Measurements from ENCODE around the gene DCPS. TPM values are rescaled to one million over a fixed set of nuclear protein-coding genes. Genes with fewer than 3 reads are reported as not detected.

The DCPS gene
- total RNA-seq, 1 experiment from 2014 or later, result 25.6 TPM

GRCh38 chr11:126268708-126269579 is 34.9 kb upstream of the DCPS start, which contains the start of the genes FOXRED1 and SRPRA:
FOXRED1 (plus strand) TSS chr11:126269154; CDS start chr11:126269207, 53 bp downstream.
SRPRA (minus strand) TSS chr11:126268895; CDS start chr11:126268804, 91 bp downstream.
- CTCF ChIA-PET, result no interaction called here
- H3K4me2 ChIP-seq (ENCODE audit: low read length), result peak within 1 kb of the TSS; percentile 94
- TSS peak; percentile 83 for BruUV-seq (replicated peaks)

More at GRCh38 chr11:126268708-126269579, 34.9 kb upstream of the DCPS start, which contains the start of the genes FOXRED1 and SRPRA:
- RAD21 ChIA-PET (ENCODE audit: low non-redundant PET in 1 of 2, low total read pairs in 2 of 2, uncharacterized antibody in 2 of 2, unreplicated experiment in 2 of 2), result interaction anchor here in 1 of 2 experiments (0.7 kb wide), 1 partner anchor 8 kb away, joined by 5 read pairs; no protein-coding TSS in a partner anchor
- Histone ChIP-seq H4K20me1 (ENCODE audit: insufficient read depth) (no peaks in the 10 kb centered on the region), H3K4me3 (replicated peaks in 1 of 2; ENCODE audit: low read depth in 1 of 2, low read length in 2 of 2) (peak within 1 kb of the TSS; percentile 95 to 99), H3K79me2 (ENCODE audit: insufficient read depth, low read length) (peaks cover 51% of the 10 kb centered on the region), H3K27ac (ENCODE audit: low read depth, low read length) (peak within 1 kb of the TSS; percentile 69), H2AFZ (ENCODE audit: low read depth, low read length, poor library complexity, severe bottlenecking) (no peak within 1 kb of the TSS), H3K4me1 (ENCODE audit: control insufficient read depth in 1 of 2, insufficient read depth in 2 of 2, low read length in 2 of 2) (peaks cover 3 to 20% of the 10 kb centered on the region in 2 experiments; a peak in 2 of 4 replicates), H3K9me2 (ENCODE audit: insufficient read depth) (no peaks in the 10 kb centered on the region), H3K9ac (ENCODE audit: low read length) (peak within 1 kb of the TSS; percentile 95), H3K36me3 (ENCODE audit: control insufficient read depth in 1 of 2, insufficient read depth in 2 of 2, low read length in 2 of 2) (peaks cover 19 to 34% of the 10 kb centered on the region in 2 experiments), H3K9me3 (ENCODE audit: control insufficient read depth in 1 of 2, insufficient read depth in 1 of 2, low read depth in 1 of 2, low read length in 2 of 2) (no peaks in the 10 kb centered on the region), H3K27me3 (ENCODE audit: insufficient read depth, low read length) (no peaks in the 10 kb centered on the region)
- TF ChIP-seq POLR2A (IDR thresholded peaks at IDR 0.05; ENCODE audit: borderline replicate concordance, extremely low read depth, insufficient read depth, insufficient read length), result peak; percentile 57
- TF ChIP-seq SP1 (IDR thresholded peaks at IDR 0.05; ENCODE audit: low read depth), result peak; percentile 98
- peak; percentile 82 for TF ChIP-seq MAX (IDR thresholded peaks at IDR 0.05)
- peak; percentile 67 for TF ChIP-seq YY1 (IDR thresholded peaks at IDR 0.05; ENCODE audit: extremely low read depth, insufficient replicate concordance, low read depth, low read length)
- TF ChIP-seq REST (IDR thresholded peaks at IDR 0.05; ENCODE audit: low read depth), result no peak
- no peak for TF ChIP-seq RAD21 (IDR thresholded peaks at IDR 0.05; ENCODE audit: low read depth)
- TF ChIP-seq EGR1 (IDR thresholded peaks at IDR 0.05; ENCODE audit: low read depth), result no peak
- TF ChIP-seq SRF (IDR thresholded peaks at IDR 0.05; ENCODE audit: low read depth), result peak; percentile 96
- no peak for TF ChIP-seq EZH2 (IDR thresholded peaks at IDR 0.05)
- TF ChIP-seq POLR2AphosphoS5 (IDR thresholded peaks at IDR 0.05; ENCODE audit: low read depth, low read length), result peak; percentile 90
- TF ChIP-seq ELF1 (IDR thresholded peaks at IDR 0.05; ENCODE audit: borderline replicate concordance, low read depth), result peak; percentile 84; the same call in 1 of the 2 replicates
- peak; percentile 93 for TF ChIP-seq SIN3A (IDR thresholded peaks at IDR 0.05; ENCODE audit: low read depth)
- peak; percentile 17 for TF ChIP-seq ZBTB33 (IDR thresholded peaks at IDR 0.05; ENCODE audit: extremely low read depth, insufficient replicate concordance, low read length)
- no peak for TF ChIP-seq EZH2phosphoT487 (IDR thresholded peaks at IDR 0.05; ENCODE audit: borderline replicate concordance)
- no peak for TF ChIP-seq JUND (IDR thresholded peaks at IDR 0.05)
- TF ChIP-seq CBX3 (IDR thresholded peaks at IDR 0.05; ENCODE audit: low read depth), result peak; percentile 72; the same call in 1 of the 2 replicates
- TF ChIP-seq ZFX (IDR thresholded peaks at IDR 0.05), result peak; percentile 40; the same call in 1 of the 2 replicates
- peak; percentile 97 for DNase-seq (ENCODE audit: low read depth, low spot score)
- peak; percentile 96 for ATAC-seq
- POLR2A ChIA-PET, result interaction anchor here (1.0 to 1.7 kb wide), 2 partner anchors 10 to 12 kb away, joined by 3 to 4 read pairs; no protein-coding TSS in a partner anchor
- intact Hi-C loops (cut with micrococcal nuclease), result loop anchor here (2.0 kb wide), 1 partner anchor 58 kb away; the partner anchor contains the start of genes FAM118B and RPUSD4
